ENCODE measurements around the gene THUMPD2.
"Not testable (repeated sequence)": the region's sequence is repeated elsewhere in the genome, so short reads cannot be mapped to it uniquely, and the experiment has no call there.

The THUMPD2 gene

GRCh38 chr2:39778775-39779340 is at the start of gene THUMPD2:
Gene THUMPD2 (minus strand): TSS chr2:39779258. CDS start chr2:39779239, 19 bp downstream.
- peak in 45 of 56 donors; percentile 3 to 75 (median 41) for DNase-seq

DNA sequence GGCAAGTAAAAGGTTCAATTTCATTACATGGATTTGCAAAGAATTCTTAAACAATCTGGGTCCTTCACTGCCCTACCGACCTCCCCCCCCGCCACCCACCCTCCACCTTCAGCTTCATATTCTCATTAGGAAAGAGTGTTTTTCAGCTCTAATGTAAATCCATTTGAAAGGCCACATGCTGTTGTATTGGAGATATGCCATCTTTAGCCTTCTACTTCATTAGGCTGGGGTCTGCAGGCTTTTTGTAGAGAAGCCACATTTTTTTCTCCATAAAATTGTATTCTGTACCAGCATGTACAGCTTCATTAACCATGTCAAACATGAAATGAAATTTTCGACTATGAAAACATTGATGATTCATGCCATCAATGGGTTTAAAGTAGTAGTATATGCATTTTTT is 42.8 kb upstream of the THUMPD2 start:
- DNase-seq: no peak

GRCh38 chr2:39816845-39817244 is 37.8 kb upstream of the THUMPD2 start:
- DNase-seq: no peak

DNA sequence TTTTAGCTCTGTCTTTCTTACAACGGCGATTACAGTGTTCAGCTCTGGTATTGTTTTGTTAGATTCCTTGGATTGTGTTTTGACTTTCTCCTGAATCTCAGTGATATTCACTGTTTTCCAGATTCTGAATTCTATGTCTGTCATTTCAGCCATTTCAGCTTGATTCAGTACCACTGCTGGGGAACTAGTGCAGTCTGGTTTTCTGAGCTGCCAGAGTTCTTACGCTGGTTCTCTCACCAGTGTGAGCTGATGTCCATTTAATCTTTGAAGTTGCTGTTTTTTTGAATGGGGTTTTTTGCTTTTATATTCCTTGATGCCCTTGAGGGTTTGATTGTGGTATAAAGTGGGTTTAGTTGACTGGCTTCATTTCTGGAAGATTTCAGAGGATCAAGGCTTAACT is 37.4 kb upstream of the THUMPD2 start:
- DNase-seq: no peak

DNA sequence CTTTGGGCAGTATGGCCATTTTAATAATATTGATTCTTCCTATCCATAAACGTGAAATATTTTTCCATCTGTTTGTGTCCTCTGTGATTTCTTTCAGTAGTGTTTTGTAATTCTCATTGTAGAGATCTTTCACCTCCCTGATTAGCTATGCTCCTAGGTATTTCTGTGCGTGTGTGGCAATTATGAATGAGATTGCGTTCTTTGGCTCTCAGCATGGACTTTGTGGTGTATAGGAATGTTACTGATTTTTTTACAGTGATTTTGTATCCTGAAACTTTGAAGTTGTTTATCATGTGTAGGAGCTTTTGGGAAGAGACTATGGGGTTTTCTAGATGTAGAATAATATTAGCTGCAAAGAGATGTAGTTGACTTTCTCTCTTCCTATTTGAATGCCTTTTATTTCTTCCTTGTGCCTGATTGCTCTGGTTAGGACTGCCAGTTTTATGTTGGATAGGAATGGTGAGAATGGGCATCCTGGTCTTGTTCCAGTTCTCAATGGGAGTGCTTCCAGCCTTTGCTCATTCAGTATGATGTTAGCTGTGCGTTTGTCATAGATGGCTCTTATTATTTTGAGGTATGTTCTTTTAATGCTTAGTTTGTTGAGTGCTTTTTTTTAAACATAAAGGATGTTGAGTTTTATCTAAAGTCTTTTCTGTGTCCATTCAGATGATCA is 27.0 kb upstream of the THUMPD2 start:
- no peak for DNase-seq

- DNase-seq: no peak
These were observed 24.8 kb upstream of the THUMPD2 start for GRCh38 chr2:39803839-39804238.

DNA sequence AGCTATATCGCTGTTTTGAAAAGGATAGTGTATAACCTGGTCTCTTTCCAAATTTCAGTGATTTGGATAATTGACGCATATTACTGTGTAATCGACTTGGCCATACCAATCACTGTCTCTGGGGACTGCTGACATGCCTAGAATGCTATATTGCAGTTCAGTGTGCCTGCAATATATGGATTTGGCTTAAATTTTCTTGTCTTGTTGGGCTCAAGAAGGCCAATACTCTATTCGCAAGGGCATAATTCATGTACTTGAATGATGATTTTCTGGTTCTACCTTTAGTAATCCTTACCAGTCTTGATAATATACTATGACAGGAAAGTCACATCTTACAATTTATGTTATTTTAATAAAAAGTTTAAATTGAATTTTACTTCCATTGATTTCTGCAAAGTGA is 21.7 kb upstream of the THUMPD2 start:
- DNase-seq: no peak

GRCh38 chr2:39796134-39796533 is 17.1 kb upstream of the THUMPD2 start:
- no peak for DNase-seq

- not testable (repeated sequence) for DNase-seq
These were observed 11.3 kb upstream of the THUMPD2 start for GRCh38 chr2:39790216-39790818.

DNA sequence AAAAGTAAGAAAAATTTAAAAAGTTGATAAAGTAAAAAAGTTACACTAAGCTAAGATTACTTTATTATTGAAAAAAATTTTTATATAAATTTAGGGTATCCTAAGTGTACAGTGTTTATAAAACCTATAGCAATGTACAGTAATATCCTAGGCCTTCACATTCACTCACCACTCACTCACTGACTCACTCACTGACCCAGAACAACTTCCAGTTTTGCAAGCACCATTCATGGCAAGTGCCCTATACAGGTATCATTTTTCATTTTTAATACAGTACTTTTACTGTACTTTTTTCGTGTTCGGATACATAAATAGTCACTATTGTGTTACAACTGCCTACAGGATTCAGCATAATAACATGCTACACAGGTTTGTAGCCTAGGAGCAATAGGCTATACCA is 8.9 kb upstream of the THUMPD2 start:
- no peak for DNase-seq

- no peak for DNase-seq
These were observed 7.9 kb upstream of the THUMPD2 start for GRCh38 chr2:39786761-39787522.

- DNase-seq: no peak
These were observed 3.5 kb upstream of the THUMPD2 start for GRCh38 chr2:39782591-39782990.

GRCh38 chr2:39781697-39782096 is 2.6 kb upstream of the THUMPD2 start:
- DNase-seq: no peak

GRCh38 chr2:39780825-39781600 is 2.0 kb upstream of the THUMPD2 start:
- DNase-seq: peak in 2 of 56 donors; percentile 1 to 5

DNA sequence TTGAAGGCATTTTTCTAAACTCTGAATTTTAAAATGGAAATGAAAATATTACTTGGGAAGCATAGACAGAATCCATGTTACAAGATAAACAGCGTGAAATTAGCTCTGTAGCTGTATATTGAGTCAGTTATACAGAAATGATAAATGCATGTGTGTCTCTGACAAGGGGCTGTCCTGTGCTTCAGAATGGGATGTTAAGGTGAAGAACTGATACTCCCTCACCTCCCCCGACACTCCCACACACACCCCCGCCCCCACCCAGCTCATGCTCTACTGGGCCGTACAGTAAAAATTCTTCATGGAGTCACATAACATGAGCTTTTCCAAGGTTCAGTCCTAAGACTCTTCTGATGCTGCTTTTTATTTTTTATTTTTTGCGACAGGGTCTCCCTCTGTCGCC is 869 bp upstream of the THUMPD2 start:
- no peak for DNase-seq

DNA sequence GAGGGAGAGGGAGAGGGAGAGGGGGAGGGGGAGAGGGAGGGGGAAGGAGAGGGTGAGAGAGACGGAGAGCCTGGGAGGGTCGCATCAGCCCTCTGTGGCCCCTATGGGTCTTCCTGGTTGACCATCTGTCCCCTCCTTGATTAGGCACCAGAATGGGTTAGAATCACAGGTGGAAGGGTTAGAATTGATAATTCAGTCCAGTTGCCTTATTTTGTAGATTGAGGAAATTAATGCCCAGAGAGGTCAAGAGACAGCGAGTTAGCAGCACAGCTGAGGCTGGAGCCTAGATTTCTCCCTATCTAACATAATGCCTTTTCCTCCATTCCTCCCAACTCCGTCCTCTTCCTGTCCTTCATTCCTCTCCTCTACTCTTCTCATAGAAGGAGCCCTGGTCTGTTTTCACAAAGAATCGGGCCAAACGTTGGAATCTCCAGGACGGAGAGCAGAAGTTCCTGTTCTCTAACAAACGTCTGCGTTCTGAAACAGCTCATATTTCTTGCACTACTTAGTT is 338 bp upstream of the THUMPD2 start:
- no peak for DNase-seq

DNA sequence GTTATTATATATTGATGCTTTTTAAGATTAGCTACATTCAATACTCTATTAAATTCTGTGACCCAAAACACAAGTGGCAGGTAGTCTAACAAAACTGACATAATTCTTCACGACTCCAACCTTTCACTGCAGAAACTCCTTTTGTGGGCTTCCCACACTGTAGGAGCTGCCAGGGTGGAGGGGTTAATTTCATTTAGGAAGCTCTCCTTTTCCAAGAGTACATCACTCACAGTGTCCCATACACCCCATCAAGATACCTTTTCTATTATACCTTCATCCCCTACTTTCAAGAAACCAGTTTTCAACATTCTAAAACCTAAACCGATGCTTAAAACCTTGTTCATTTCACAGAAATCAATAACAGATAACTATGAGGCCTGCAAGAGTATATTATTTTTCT is 825 bp downstream of the THUMPD2 start:
- DNase-seq: no peak

- no peak for DNase-seq
These were observed 6.3 kb downstream of the THUMPD2 start for GRCh38 chr2:39772812-39773152.

DNA sequence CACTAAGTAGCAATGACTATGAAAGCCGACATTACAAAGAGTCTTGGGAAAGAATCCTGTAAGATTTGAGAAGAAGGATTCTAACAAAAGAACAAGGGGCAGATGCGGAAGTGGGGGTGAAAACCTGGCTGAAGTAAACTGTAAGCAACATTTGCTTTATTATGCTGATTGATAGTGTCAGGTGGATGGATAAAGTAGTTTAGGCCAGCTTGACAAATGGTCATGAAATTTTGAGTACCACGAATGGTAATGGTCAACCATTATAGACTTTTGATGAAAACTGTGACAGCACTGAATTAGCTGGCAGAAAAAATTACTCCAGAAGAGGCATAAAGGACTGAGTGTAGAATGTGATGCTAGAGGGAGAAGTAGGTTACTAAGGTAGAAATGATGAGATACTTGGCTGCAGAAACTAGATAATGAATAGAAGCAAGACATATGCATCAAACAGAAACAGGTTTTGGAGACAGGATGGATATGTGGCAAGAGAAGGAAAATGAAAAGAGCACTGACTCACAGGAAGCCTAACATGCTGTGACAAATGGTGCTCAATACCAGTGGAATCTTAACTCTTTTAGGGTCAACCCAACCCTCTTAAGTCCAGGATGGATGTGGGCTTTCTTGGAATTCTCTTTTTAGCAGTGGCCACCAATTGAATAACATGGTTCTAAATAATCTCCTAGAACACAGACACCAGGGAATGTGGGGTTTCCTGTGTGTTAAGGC is 6.8 kb downstream of the THUMPD2 start:
- DNase-seq: no peak

- no peak for DNase-seq
These were observed 16.6 kb downstream of the THUMPD2 start for GRCh38 chr2:39762448-39762847.

GRCh38 chr2:39757156-39757555 is 21.9 kb downstream of the THUMPD2 start:
- no peak for DNase-seq

Measured in amygdala (tissue), 56 donors.